Hepatocyte (in vitro differentiated cells): ENCODE data around the gene ARHGAP12.

Experiments used
- CTCF ChIP-seq: fragments of 200-600 bp; sonication (generic); IDR thresholded peaks from 2 replicates; pipeline ENCODE4 v1.5.1; 2016; ENCODE audit warnings: antibody characterized with exemption, mild to moderate bottlenecking; ENCODE audit not compliant: poor library complexity
- EZH2phosphoT487 ChIP-seq: fragments of 200-600 bp; sonication (generic); IDR thresholded peaks from one replicate; pipeline ENCODE4 v1.6.1; 2018; ENCODE audit warnings: antibody characterized with exemption, mild to moderate bottlenecking, low read depth, moderate library complexity; ENCODE audit not compliant: unreplicated experiment, severe bottlenecking

GRCh38 chr10:31829776-31830175 lies 98.9 kb downstream of the ARHGAP12 start:
- TF ChIP-seq CTCF (no peak), EZH2phosphoT487 (no peak)
